Upper lobe of left lung (tissue), 4 donors: ENCODE data around the gene KCNMA1.

Experiments
- POLR2AphosphoS5 ChIP-seq, 2 donors: sonication (generic); formaldehyde crosslinking; IDR thresholded peaks; one replicate each; pipeline ENCODE4 v1.5.1; 2017; ENCODE audit warnings: antibody characterized with exemption in 2 of 2
- TF ChIP-seq, protein P1 (sequence below), 6 experiments: fragments of 450-650 bp in 4 of 6; fragments of 200-600 bp in 2 of 6; sonication (generic) in 2 of 6; IDR thresholded peaks; one replicate each; pipeline ENCODE4 v1.5.1; 2016 to 2019; ENCODE audit warnings: antibody characterized with exemption in 6 of 6

DNA sequence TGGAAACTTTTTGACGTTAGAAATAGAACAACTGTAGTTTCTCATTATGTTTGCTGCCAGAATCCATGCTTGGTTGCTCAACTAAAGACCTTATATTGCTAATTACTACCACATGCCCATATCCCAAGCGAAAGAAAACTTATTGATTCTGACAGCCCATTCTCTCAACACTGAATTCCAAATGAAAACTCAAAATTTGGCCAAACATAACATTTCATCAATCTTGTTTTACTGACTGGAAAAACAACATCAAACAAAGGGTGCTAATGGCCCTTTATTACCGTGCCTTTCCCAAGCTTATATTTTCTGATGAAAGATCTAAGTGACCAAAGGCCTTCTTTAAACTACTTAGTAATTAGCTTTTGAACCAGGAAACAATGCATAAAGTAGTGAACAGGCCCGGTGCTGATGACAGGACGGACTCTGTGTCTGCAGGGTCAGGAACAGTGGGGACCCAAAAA, 531.8 kb downstream of the KCNMA1 start:
- TF ChIP-seq, protein P1, sequence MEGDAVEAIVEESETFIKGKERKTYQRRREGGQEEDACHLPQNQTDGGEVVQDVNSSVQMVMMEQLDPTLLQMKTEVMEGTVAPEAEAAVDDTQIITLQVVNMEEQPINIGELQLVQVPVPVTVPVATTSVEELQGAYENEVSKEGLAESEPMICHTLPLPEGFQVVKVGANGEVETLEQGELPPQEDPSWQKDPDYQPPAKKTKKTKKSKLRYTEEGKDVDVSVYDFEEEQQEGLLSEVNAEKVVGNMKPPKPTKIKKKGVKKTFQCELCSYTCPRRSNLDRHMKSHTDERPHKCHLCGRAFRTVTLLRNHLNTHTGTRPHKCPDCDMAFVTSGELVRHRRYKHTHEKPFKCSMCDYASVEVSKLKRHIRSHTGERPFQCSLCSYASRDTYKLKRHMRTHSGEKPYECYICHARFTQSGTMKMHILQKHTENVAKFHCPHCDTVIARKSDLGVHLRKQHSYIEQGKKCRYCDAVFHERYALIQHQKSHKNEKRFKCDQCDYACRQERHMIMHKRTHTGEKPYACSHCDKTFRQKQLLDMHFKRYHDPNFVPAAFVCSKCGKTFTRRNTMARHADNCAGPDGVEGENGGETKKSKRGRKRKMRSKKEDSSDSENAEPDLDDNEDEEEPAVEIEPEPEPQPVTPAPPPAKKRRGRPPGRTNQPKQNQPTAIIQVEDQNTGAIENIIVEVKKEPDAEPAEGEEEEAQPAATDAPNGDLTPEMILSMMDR (IDR thresholded peaks at IDR 0.05): no peak
- TF ChIP-seq POLR2AphosphoS5 (IDR thresholded peaks at IDR 0.05): no peak
